ENCODE data around the gene ARAP3. TPM values are rescaled to one million over a fixed set of nuclear protein-coding genes. Genes with fewer than 3 reads are reported as not detected.

Gene ARAP3
- total and polyA plus RNA-seq, 2 experiments from 2014 or later: 18.4 to 33.2 TPM

DNA sequence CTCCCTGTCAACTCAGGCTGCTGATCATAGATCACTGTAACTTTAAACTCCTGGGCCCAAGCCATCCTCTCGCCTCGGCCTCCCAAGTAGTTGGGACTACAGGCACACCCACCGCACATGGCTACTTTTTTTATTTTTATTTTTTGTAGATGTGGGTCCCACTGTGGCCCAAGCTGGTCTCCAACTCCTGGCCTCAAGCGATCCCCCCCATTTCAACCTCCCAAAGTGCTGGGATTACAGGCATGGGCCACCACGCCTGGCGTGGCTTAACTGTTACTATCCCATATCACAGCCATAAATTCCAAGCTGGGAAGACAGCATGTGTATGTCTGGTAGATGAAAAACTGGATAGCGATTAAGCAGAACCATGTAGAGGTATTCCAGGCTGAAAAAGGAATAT, 46.4 kb downstream of the ARAP3 start:
- Histone ChIP-seq H3K27ac (ENCODE audit: low read depth) (no peak overlapping the region), H3F3A (replicated peaks; ENCODE audit: low read depth) (0 out of 2 replicates have a peak, but pooled peaks cover 14% of the 10 kb centered on the region), H3K9me2 (ENCODE audit: insufficient read depth) (no peaks in the 10 kb centered on the region), H3K36me3 (ENCODE audit: insufficient read depth) (0 out of 2 replicates have a peak, but pooled peaks cover 6% of the 10 kb centered on the region), H3K4me3 (peak overlapping the region; percentile 99), H2AFZ (no peak overlapping the region), H3K79me2 (replicated peaks; ENCODE audit: insufficient read depth) (peaks cover 58% of the 10 kb centered on the region), H3K4me2 (peak overlapping the region; percentile 95), H4K20me1 (replicated peaks; ENCODE audit: insufficient read depth) (peaks cover 27% of the 10 kb centered on the region), H3K27me3 (ENCODE audit: insufficient read depth) (peaks cover 3% of the 10 kb centered on the region; the same call in 1 of the 2 replicates), H3K4me1 (ENCODE audit: insufficient read depth) (peaks cover 20% of the 10 kb centered on the region)
- H3K36me3 Mint-ChIP-seq (ENCODE audit: low read depth): peaks cover 22% of the 10 kb centered on the region; the same call in 2 of the 3 replicates
- H3K27me3 Mint-ChIP-seq (ENCODE audit: insufficient read depth, low read depth, poor library complexity): peaks cover 8% of the 10 kb centered on the region
- peak overlapping the region; percentile 91 for H3K4me3 Mint-ChIP-seq
- no peaks in the 10 kb centered on the region for H3K9me3 Mint-ChIP-seq
- no peak for DNase-seq (ENCODE audit: low spot score)
- peaks cover 29% of the 10 kb centered on the region for H3K4me1 Mint-ChIP-seq
- TF ChIP-seq EZH2 (IDR thresholded peaks at IDR 0.05; ENCODE audit: low read depth, unreplicated experiment): no peak
- no peak for TF ChIP-seq EZH2phosphoT487 (IDR thresholded peaks at IDR 0.05; ENCODE audit: unreplicated experiment)
- TF ChIP-seq, protein P1, sequence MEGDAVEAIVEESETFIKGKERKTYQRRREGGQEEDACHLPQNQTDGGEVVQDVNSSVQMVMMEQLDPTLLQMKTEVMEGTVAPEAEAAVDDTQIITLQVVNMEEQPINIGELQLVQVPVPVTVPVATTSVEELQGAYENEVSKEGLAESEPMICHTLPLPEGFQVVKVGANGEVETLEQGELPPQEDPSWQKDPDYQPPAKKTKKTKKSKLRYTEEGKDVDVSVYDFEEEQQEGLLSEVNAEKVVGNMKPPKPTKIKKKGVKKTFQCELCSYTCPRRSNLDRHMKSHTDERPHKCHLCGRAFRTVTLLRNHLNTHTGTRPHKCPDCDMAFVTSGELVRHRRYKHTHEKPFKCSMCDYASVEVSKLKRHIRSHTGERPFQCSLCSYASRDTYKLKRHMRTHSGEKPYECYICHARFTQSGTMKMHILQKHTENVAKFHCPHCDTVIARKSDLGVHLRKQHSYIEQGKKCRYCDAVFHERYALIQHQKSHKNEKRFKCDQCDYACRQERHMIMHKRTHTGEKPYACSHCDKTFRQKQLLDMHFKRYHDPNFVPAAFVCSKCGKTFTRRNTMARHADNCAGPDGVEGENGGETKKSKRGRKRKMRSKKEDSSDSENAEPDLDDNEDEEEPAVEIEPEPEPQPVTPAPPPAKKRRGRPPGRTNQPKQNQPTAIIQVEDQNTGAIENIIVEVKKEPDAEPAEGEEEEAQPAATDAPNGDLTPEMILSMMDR (conservative IDR thresholded peaks at IDR 0.05; ENCODE audit: low read depth in 2 of 2): no peak
- TF ChIP-seq, protein P2, sequence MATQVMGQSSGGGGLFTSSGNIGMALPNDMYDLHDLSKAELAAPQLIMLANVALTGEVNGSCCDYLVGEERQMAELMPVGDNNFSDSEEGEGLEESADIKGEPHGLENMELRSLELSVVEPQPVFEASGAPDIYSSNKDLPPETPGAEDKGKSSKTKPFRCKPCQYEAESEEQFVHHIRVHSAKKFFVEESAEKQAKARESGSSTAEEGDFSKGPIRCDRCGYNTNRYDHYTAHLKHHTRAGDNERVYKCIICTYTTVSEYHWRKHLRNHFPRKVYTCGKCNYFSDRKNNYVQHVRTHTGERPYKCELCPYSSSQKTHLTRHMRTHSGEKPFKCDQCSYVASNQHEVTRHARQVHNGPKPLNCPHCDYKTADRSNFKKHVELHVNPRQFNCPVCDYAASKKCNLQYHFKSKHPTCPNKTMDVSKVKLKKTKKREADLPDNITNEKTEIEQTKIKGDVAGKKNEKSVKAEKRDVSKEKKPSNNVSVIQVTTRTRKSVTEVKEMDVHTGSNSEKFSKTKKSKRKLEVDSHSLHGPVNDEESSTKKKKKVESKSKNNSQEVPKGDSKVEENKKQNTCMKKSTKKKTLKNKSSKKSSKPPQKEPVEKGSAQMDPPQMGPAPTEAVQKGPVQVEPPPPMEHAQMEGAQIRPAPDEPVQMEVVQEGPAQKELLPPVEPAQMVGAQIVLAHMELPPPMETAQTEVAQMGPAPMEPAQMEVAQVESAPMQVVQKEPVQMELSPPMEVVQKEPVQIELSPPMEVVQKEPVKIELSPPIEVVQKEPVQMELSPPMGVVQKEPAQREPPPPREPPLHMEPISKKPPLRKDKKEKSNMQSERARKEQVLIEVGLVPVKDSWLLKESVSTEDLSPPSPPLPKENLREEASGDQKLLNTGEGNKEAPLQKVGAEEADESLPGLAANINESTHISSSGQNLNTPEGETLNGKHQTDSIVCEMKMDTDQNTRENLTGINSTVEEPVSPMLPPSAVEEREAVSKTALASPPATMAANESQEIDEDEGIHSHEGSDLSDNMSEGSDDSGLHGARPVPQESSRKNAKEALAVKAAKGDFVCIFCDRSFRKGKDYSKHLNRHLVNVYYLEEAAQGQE (IDR thresholded peaks at IDR 0.05; ENCODE audit: unreplicated experiment): no peak
- no peak for TF ChIP-seq STAT1 (IDR thresholded peaks at IDR 0.05; ENCODE audit: unreplicated experiment)
- no peak for TF ChIP-seq POLR2AphosphoS5 (IDR thresholded peaks at IDR 0.05; ENCODE audit: low read depth)
- TF ChIP-seq, protein P3, sequence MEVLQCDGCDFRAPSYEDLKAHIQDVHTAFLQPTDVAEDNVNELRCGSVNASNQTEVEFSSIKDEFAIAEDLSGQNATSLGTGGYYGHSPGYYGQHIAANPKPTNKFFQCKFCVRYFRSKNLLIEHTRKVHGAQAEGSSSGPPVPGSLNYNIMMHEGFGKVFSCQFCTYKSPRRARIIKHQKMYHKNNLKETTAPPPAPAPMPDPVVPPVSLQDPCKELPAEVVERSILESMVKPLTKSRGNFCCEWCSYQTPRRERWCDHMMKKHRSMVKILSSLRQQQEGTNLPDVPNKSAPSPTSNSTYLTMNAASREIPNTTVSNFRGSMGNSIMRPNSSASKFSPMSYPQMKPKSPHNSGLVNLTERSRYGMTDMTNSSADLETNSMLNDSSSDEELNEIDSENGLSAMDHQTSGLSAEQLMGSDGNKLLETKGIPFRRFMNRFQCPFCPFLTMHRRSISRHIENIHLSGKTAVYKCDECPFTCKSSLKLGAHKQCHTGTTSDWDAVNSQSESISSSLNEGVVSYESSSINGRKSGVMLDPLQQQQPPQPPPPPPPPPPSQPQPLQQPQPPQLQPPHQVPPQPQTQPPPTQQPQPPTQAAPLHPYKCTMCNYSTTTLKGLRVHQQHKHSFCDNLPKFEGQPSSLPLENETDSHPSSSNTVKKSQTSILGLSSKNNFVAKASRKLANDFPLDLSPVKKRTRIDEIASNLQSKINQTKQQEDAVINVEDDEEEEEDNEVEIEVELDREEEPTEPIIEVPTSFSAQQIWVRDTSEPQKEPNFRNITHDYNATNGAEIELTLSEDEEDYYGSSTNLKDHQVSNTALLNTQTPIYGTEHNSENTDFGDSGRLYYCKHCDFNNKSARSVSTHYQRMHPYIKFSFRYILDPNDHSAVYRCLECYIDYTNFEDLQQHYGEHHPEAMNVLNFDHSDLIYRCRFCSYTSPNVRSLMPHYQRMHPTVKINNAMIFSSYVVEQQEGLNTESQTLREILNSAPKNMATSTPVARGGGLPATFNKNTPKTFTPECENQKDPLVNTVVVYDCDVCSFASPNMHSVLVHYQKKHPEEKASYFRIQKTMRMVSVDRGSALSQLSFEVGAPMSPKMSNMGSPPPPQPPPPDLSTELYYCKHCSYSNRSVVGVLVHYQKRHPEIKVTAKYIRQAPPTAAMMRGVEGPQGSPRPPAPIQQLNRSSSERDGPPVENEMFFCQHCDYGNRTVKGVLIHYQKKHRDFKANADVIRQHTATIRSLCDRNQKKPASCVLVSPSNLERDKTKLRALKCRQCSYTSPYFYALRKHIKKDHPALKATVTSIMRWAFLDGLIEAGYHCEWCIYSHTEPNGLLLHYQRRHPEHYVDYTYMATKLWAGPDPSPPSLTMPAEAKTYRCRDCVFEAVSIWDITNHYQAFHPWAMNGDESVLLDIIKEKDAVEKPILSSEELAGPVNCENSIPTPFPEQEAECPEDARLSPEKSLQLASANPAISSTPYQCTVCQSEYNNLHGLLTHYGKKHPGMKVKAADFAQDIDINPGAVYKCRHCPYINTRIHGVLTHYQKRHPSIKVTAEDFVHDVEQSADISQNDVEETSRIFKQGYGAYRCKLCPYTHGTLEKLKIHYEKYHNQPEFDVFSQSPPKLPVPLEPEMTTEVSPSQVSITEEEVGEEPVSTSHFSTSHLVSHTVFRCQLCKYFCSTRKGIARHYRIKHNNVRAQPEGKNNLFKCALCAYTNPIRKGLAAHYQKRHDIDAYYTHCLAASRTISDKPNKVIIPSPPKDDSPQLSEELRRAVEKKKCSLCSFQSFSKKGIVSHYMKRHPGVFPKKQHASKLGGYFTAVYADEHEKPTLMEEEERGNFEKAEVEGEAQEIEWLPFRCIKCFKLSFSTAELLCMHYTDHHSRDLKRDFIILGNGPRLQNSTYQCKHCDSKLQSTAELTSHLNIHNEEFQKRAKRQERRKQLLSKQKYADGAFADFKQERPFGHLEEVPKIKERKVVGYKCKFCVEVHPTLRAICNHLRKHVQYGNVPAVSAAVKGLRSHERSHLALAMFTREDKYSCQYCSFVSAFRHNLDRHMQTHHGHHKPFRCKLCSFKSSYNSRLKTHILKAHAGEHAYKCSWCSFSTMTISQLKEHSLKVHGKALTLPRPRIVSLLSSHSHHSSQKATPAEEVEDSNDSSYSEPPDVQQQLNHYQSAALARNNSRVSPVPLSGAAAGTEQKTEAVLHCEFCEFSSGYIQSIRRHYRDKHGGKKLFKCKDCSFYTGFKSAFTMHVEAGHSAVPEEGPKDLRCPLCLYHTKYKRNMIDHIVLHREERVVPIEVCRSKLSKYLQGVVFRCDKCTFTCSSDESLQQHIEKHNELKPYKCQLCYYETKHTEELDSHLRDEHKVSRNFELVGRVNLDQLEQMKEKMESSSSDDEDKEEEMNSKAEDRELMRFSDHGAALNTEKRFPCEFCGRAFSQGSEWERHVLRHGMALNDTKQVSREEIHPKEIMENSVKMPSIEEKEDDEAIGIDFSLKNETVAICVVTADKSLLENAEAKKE (CRISPR knock-in tag; IDR thresholded peaks at IDR 0.05): no peak
- TF ChIP-seq ZNF331 (CRISPR knock-in tag; IDR thresholded peaks at IDR 0.05; ENCODE audit: low read depth): no peak
- peak overlapping the region; percentile 81; the same call in 1 of the 2 replicates for H3K27ac Mint-ChIP-seq
- no peak for ATAC-seq
